Erythroblast (primary cell): ENCODE data around the gene EGLN3.

Experiments
- GATA1 ChIP-seq: IDR thresholded peaks from 2 replicates; pipeline ENCODE4 v1.6.1; 2011; ENCODE audit warnings: low read depth, mild to moderate bottlenecking, control low read depth, low read length, moderate library complexity
- POLR2A ChIP-seq: IDR thresholded peaks from 2 replicates; pipeline ENCODE4 v1.6.1; 2011; ENCODE audit warnings: mild to moderate bottlenecking, low read length

DNA sequence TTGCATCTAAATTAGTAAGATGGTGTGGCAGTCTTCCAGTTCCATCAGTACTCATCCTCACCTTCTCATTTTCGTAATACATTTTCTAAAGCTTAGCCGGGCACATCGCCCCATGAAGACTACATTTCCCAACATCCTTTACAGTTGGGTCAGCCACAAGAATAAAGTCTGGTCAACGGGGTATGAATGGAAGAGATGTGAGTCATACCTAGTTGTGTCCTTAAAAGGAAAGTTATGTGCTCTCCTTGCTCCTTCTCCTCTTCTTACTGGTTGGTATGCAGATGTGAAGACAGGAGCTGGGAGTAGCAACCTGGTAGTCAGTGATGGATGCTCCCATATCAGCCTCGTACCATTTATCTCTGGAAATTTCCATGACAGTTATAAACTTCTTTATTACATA lies 35.9 kb upstream of the EGLN3 start:
- no peak for TF ChIP-seq POLR2A
- no peak for TF ChIP-seq GATA1
